Activated CD8-positive, alpha-beta memory T cell treated with anti-CD3 and anti-CD28 coated beads for 1 hour (primary cell): ENCODE measurements around the gene HSF5.

Experiments
- DNase-seq, 2 donors: peaks; one replicate each; pipeline ENCODE4 v3.0.0-alpha.2; 2020; ENCODE audit warnings: low read depth in 1 of 2; ENCODE audit errors: extremely low read depth in 1 of 2

HSF5 gene

DNA sequence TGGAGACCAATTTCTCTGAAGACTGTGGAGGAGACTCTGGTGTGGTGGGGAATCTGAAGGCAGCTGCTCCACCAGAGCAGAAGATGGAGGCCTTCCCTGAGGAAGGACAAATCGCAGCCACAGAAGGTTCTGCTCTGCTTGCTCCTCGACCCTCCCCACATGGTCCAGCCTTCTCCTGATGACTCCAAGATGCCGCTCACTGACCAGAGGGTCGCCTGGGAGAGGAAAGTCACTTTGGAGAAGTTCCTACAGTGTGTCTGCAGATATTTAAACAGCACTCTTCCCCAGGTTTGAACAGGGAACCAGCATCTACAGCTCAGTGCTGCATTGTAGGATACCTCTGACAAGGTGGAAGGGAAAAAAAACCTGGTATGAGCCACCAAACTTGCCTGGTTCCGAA, 115.2 kb downstream of the HSF5 start:
- DNase-seq: no peak

DNA sequence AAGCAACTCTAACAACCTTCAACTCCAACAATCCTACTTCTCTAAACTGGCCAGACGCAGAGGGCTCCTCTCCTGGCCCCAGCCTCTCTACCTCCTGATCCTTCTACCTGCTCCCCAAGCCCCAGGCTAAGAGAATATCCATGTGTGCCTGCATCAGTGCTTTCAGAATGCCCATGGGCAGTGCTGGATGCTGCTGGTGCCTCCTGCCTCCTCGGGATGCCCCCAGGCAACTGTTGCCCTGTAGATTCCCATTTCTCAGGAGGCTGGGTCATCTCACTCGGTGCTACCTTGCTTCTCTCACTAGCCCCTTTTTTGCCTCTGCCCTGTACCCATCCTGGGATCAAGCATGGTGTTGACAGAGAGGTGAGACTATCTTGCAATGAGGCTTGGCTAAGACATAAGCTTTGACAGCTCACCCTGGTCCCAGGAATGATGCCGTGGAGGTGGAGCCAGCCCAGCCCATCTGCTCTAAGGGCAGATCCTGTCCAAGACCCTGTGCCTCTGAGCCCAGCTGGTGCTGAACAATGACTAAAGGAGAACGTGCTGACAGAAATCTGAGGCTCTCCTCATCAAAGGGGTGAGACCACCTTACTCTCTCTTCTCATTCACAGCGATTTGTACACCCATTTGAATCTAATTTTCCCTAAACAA, 116.8 kb downstream of the HSF5 start:
- DNase-seq: no peak

DNA sequence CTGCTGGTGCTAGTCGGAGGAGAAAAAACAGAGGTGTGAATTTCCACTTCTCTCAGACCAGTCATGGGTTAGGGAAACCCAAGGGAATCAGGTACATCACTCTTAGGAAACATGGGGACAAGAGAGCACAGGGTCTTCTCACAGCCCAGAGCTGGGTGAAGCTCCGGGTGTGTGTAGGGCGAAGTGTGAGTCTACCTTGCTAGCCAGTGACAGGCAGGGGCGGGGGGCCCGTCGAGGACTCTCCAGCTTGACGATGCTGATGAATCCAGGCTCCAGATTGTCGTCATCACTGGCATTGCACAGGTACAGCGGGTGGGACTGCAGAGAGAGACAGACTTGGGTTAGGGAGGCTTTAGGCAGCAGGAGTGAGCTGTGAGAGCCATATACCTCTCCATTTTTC, 117.5 kb downstream of the HSF5 start:
- DNase-seq: no peak

DNA sequence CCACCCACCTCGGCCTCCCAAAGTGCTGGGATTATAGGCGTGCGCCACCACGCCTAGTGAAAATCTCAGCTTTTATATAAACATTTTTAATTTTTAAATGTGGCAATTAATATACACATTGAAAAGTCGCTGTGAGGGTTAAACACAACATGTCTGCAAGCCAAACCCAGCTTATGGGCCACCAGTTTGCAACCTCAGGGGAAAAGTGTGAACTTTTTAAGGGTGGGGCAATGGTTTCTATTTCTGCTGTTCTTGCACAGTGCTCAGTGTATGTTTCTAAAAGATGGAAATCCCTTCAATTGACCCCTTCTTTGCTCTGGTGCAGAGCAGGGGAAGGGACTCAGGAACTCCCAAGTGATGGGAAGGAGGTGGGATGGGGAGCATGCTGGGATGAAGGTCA, 117.9 kb downstream of the HSF5 start:
- DNase-seq: no peak
